ENCODE measurements around the gene ZFAND6. TPM values are rescaled to one million over a fixed set of nuclear protein-coding genes. Genes with fewer than 3 reads are reported as not detected.
"Not testable (repeated sequence)": the region's sequence is repeated elsewhere in the genome, so short reads cannot be mapped to it uniquely, and the experiment has no call there.

Gene ZFAND6
- total RNA-seq: 109 and 112 TPM in 2 replicates

DNA sequence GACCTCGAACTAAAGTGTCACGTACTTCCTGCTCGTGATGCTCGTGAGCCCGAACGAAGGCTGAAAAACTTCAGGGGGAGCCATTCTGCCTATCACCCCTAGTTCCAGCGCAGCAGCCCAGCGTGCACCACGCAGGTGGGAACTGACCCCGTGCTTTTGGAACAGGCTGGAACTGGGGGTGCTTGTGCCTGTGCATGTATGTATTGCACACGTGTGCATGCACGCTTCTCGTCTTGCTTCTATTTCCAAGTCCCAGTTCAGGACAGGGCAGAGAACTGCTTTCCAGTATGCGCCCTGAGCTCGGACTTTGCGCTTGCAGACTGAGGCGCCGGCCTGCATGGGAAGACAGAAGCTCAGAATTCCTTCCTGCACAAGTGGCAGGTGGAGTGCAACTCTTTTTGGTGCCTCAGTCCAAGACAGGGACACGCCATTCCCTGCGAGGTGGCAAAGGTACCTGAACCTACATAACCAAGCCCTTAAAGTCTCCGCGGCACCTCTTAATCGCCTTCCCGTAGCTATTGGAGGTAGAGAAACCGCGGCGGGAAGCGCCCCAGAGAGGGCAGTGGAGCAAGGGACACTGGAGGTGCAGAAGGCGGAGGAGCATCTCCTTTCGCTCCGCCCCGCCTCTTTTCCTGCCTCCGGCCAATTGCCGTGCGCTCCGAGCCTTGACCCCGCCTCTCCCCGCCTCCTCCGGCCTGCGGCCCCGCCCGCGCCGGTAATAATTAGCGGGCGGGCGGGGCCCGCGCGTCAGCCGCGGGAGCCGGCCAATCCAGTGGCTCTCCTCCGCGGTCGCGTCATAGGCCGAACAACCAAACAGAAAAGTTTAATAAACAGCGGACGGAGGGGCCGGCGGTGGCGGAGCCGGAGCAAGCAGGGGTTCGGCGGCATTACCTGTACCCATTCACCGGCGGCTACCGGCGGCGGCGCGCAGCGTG lies at the start of gene ZFAND6:
ZFAND6 (plus strand) TSS at position 826 of the 935 bp plus-strand sequence. CDS start 60,669 bp downstream, outside the sequence.
- Histone ChIP-seq H3K27me3 (ENCODE audit: insufficient read depth, low read length) (peaks cover 16% of the 10 kb centered on the region), H3K36me3 (ENCODE audit: insufficient read depth, low read length) (no peaks in the 10 kb centered on the region), H3K9me3 (ENCODE audit: low read depth, low read length) (no peaks in the 10 kb centered on the region), H3K4me2 (ENCODE audit: insufficient read depth, low read length) (peak within 1 kb of the TSS; percentile 100), H3K79me2 (ENCODE audit: insufficient read depth, low read length) (peaks cover 41% of the 10 kb centered on the region), H3K4me1 (ENCODE audit: insufficient read depth, low read length) (peaks cover 14% of the 10 kb centered on the region), H2AFZ (ENCODE audit: low read length) (peak within 1 kb of the TSS; percentile 99), H3K4me3 (ENCODE audit: insufficient read depth, low read length) (peak within 1 kb of the TSS; percentile 88), H4K20me1 (ENCODE audit: insufficient read depth, low read length) (peaks cover 10% of the 10 kb centered on the region), H3K27ac (ENCODE audit: low read depth, low read length) (peak within 1 kb of the TSS; percentile 79)
- DNase-seq (ENCODE audit: insufficient read length, low spot score, missing footprints): peak; percentile 98
- TF ChIP-seq, protein P1, sequence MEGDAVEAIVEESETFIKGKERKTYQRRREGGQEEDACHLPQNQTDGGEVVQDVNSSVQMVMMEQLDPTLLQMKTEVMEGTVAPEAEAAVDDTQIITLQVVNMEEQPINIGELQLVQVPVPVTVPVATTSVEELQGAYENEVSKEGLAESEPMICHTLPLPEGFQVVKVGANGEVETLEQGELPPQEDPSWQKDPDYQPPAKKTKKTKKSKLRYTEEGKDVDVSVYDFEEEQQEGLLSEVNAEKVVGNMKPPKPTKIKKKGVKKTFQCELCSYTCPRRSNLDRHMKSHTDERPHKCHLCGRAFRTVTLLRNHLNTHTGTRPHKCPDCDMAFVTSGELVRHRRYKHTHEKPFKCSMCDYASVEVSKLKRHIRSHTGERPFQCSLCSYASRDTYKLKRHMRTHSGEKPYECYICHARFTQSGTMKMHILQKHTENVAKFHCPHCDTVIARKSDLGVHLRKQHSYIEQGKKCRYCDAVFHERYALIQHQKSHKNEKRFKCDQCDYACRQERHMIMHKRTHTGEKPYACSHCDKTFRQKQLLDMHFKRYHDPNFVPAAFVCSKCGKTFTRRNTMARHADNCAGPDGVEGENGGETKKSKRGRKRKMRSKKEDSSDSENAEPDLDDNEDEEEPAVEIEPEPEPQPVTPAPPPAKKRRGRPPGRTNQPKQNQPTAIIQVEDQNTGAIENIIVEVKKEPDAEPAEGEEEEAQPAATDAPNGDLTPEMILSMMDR (IDR thresholded peaks at IDR 0.05; ENCODE audit: extremely low read depth, low read depth, low read length): no peak

DNA sequence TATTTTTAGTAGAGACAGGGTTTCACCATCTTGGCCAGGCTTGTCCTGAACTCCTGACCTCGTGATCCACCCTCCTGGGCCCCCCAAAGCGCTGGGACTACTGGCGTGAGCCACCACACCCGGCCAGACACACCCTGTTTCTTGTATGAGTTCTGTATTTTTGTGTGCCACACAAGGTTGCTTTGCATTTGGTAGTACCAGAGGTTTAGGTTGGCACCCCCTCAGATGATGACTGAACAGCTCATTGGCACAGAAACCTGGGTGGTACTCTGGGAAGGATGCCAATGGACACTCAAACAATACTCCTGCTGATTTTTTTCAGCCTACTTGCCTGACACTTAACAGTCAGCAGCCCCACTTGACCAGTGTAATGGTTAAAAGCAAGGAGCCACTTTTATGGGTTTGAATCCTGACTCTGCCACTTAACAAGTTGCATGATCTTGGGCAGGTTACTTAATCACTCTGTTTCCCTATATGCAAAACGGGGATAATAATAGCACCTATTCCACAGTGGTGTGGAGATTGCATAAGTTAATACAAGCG lies 49.3 kb upstream of the ZFAND6 start:
- peaks cover 9% of the 10 kb centered on the region for H3K4me1 ChIP-seq (ENCODE audit: insufficient read depth, low read length)
- no peaks in the 10 kb centered on the region for H3K9me3 ChIP-seq (ENCODE audit: low read depth, low read length)
- H3K27ac ChIP-seq (ENCODE audit: low read depth, low read length): peak overlapping the region; percentile 47
- peak; percentile 67 for DNase-seq (ENCODE audit: insufficient read length, low spot score, missing footprints)
- H3K4me3 ChIP-seq (ENCODE audit: insufficient read depth, low read length): no peak overlapping the region
- no peaks in the 10 kb centered on the region for H3K79me2 ChIP-seq (ENCODE audit: insufficient read depth, low read length)
- no peaks in the 10 kb centered on the region for H4K20me1 ChIP-seq (ENCODE audit: insufficient read depth, low read length)
- no peak overlapping the region for H2AFZ ChIP-seq (ENCODE audit: low read length)
- no peaks in the 10 kb centered on the region for H3K36me3 ChIP-seq (ENCODE audit: insufficient read depth, low read length)
- H3K27me3 ChIP-seq (ENCODE audit: insufficient read depth, low read length): no peaks in the 10 kb centered on the region
- TF ChIP-seq, protein P1 (IDR thresholded peaks at IDR 0.05; ENCODE audit: extremely low read depth, low read depth, low read length): no peak
- H3K4me2 ChIP-seq (ENCODE audit: insufficient read depth, low read length): peak overlapping the region; percentile 4

DNA sequence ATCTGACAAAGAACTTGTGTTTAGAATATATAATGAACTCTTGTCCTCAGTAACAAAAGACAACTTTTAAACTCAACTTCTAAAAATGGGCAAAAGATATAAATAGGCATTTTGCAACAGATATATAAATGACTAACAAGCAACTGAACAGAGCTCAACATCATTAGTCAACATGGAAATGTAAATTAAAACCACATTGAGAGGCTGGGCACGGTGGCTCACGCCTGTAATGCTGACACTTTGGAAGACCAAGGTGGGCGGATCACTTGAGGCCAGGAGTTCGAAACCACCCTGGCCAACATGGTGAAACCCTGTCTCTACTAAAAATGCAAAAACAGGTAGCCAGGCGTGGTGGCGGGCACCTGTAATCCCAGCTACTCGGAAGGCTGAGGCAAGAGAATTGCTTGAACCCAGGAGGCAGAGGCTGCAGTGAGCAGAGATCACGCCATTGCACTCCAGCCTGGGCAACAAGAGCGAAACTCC lies 48.4 kb upstream of the ZFAND6 start:
- H2AFZ ChIP-seq (ENCODE audit: low read length); H3K27me3 ChIP-seq (ENCODE audit: insufficient read depth, low read length); H4K20me1 ChIP-seq (ENCODE audit: insufficient read depth, low read length); H3K4me2 ChIP-seq (ENCODE audit: insufficient read depth, low read length); H3K9me3 ChIP-seq (ENCODE audit: low read depth, low read length); H3K79me2 ChIP-seq (ENCODE audit: insufficient read depth, low read length); H3K4me1 ChIP-seq (ENCODE audit: insufficient read depth, low read length); H3K36me3 ChIP-seq (ENCODE audit: insufficient read depth, low read length); H3K4me3 ChIP-seq (ENCODE audit: insufficient read depth, low read length): not testable (repeated sequence)
- peak; percentile 85 for DNase-seq (ENCODE audit: insufficient read length, low spot score, missing footprints)
- peak overlapping the region; percentile 47 for H3K27ac ChIP-seq (ENCODE audit: low read depth, low read length)

DNA sequence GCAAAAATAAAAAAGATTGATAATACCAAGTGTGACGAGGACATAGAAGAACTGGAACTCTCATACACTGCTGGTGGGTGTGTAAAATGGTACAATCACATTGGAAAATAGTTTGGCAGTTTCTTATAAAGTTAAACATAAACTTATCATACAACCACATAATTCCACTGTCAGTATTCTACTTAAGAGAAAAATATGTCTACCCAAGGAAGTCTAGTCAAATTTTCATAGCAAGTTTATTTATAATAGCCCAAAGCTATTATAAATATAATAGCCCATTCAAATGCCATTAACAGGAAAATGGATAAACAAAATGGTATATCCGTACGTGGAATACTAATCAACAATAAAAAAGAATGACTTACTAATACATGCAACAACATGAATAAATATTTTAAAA lies 47.9 kb upstream of the ZFAND6 start:
- no peak overlapping the region for H3K27ac ChIP-seq (ENCODE audit: low read depth, low read length)
- H3K4me1 ChIP-seq (ENCODE audit: insufficient read depth, low read length): peaks cover 9% of the 10 kb centered on the region

More for the DNA sequence above, 47.9 kb upstream of the ZFAND6 start:
- H2AFZ ChIP-seq (ENCODE audit: low read length): no peak overlapping the region
- no peaks in the 10 kb centered on the region for H3K27me3 ChIP-seq (ENCODE audit: insufficient read depth, low read length)
- DNase-seq (ENCODE audit: insufficient read length, low spot score, missing footprints): no peak
- H3K9me3 ChIP-seq (ENCODE audit: low read depth, low read length): no peaks in the 10 kb centered on the region
- H3K4me2 ChIP-seq (ENCODE audit: insufficient read depth, low read length): no peak overlapping the region
- H3K4me3 ChIP-seq (ENCODE audit: insufficient read depth, low read length): no peak overlapping the region
- H4K20me1 ChIP-seq (ENCODE audit: insufficient read depth, low read length): no peaks in the 10 kb centered on the region
- TF ChIP-seq, protein P1 (IDR thresholded peaks at IDR 0.05; ENCODE audit: extremely low read depth, low read depth, low read length): no peak
- H3K79me2 ChIP-seq (ENCODE audit: insufficient read depth, low read length): no peaks in the 10 kb centered on the region
- no peaks in the 10 kb centered on the region for H3K36me3 ChIP-seq (ENCODE audit: insufficient read depth, low read length)
